ENCODE results near the gene SAMD4B.
"Not testable (repeated sequence)": the region's sequence is repeated elsewhere in the genome, so short reads cannot be mapped to it uniquely, and the experiment has no call there.

SAMD4B gene

GRCh38 chr19:39335168-39335548 is 7.1 kb upstream of the SAMD4B start:
- DNase-seq, result peak; percentile 45

GRCh38 chr19:39336483-39336882 is 5.7 kb upstream of the SAMD4B start:
- DNase-seq, result no peak

GRCh38 chr19:39339674-39340073 is 2.5 kb upstream of the SAMD4B start:
- no peak for DNase-seq

GRCh38 chr19:39340156-39340555 is 2.1 kb upstream of the SAMD4B start:
- DNase-seq, result not testable (repeated sequence)

GRCh38 chr19:39341129-39341718 is 997 bp upstream of the SAMD4B start:
- no peak for DNase-seq

- no peak for DNase-seq
Observed at GRCh38 chr19:39342647-39343305, 555 bp downstream of the SAMD4B start.

GRCh38 chr19:39345956-39346355 is 3.7 kb downstream of the SAMD4B start:
- DNase-seq, result no peak

GRCh38 chr19:39347332-39348164 is 5.3 kb downstream of the SAMD4B start:
- DNase-seq, result peak; percentile 28

- no peak for DNase-seq
Observed at GRCh38 chr19:39349326-39349725, 7.1 kb downstream of the SAMD4B start.

- DNase-seq, result no peak
Observed at GRCh38 chr19:39350156-39350555, 7.9 kb downstream of the SAMD4B start.

GRCh38 chr19:39351537-39352064 is 9.4 kb downstream of the SAMD4B start:
- DNase-seq, result peak; percentile 94

- DNase-seq, result no peak
Observed at GRCh38 chr19:39352381-39353255, 10.4 kb downstream of the SAMD4B start.

GRCh38 chr19:39355253-39355652 is 13.0 kb downstream of the SAMD4B start:
- no peak for DNase-seq

- DNase-seq, result no peak
Observed at GRCh38 chr19:39356073-39356472, 13.9 kb downstream of the SAMD4B start.

GRCh38 chr19:39356647-39357046 is 14.4 kb downstream of the SAMD4B start:
- no peak for DNase-seq

- DNase-seq, result no peak
Observed at GRCh38 chr19:39359026-39359425, 16.8 kb downstream of the SAMD4B start.

GRCh38 chr19:39360599-39360998 is 18.4 kb downstream of the SAMD4B start:
- DNase-seq, result no peak

- no peak for DNase-seq
Observed at GRCh38 chr19:39362682-39363657, 20.7 kb downstream of the SAMD4B start.

GRCh38 chr19:39363901-39364457 is 21.8 kb downstream of the SAMD4B start:
- no peak for DNase-seq

- no peak for DNase-seq
Observed at GRCh38 chr19:39365531-39365930, 23.3 kb downstream of the SAMD4B start.

GRCh38 chr19:39369200-39369599 is 27.0 kb downstream of the SAMD4B start:
- DNase-seq, result no peak
